Measurements from ENCODE around the gene COL24A1. TPM values are rescaled to one million over a fixed set of nuclear protein-coding genes. Genes with fewer than 3 reads are reported as not detected.

Gene COL24A1
- polyA plus RNA-seq, 1 donor (not counting 4 experiments of a cell fraction or from before 2014, with no cell fraction given) = not detected

DNA sequence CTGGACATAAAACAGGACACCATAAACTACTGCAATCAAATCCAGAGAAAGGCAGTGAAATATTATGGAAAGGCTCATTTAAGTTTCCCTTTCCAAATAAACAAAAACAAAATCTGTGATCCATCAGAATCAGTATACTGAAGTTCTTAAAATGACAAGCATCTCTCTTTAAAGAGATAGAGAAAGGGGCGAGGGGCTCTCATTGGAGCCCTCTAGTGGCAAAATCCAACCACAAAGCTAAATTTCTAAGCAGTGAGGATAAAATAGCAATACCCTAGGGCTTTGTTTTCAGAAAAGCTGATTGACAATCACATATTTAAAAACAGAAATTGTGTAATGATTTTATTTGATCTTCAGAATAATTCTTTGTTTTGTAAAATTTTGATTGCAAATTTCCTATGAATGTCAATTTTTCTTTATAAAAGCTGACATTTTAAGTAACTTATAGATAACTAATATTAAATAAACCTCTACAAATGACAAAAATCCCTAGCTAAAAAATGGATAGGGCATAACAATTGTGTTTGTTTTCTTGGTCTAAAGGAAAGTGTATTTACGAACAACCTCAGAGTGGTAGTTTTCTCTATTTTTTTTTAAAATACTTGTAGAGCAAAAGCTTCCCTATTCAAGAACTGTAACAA, 138.2 kb downstream of the COL24A1 start:
- TF ChIP-seq CTCF (optimal IDR thresholded peaks at IDR 0.05 in 1 of 3, IDR thresholded peaks at IDR 0.05 in 1 of 3, conservative IDR thresholded peaks at IDR 0.05 in 1 of 3; ENCODE audit: extremely low read depth in 1 of 3, insufficient read depth in 2 of 3, low read length in 3 of 3) (peak in 2 of 3 experiments; percentile 58 to 77), EZH2 (IDR thresholded peaks at IDR 0.05; ENCODE audit: low read length) (no peak)
- dilution Hi-C loops (cut with MboI; ENCODE audit: extremely low pct_ligation_motif_present, low sequenced_read_pairs) = no loop called here

GRCh38 chr1:86016076-86016759, 140.4 kb downstream of the COL24A1 start:
- Histone ChIP-seq H3K27ac (ENCODE audit: control insufficient read depth, insufficient read depth, low read length) (no peak overlapping the region), H3K9ac (ENCODE audit: control insufficient read depth, extremely low read depth, insufficient read depth, low read length) (no peak overlapping the region), H3K79me2 (ENCODE audit: control insufficient read depth, insufficient read depth, low read length) (no peaks in the 10 kb centered on the region), H3K4me1 (ENCODE audit: control insufficient read depth, extremely low read depth, insufficient read depth, low read length) (no peaks in the 10 kb centered on the region), H3K9me1 (ENCODE audit: control insufficient read depth, extremely low read depth, insufficient read depth, low read length) (no peaks in the 10 kb centered on the region), H2AFZ (ENCODE audit: control insufficient read depth, low read length) (no peak overlapping the region), H3K4me2 (ENCODE audit: control insufficient read depth, extremely low read depth, insufficient read depth, low read depth, low read length) (no peak overlapping the region), H4K20me1 (ENCODE audit: control insufficient read depth, extremely low read depth, insufficient read depth, low read length) (no peaks in the 10 kb centered on the region), H3K9me3 (ENCODE audit: control insufficient read depth, low read depth, low read length) (no peaks in the 10 kb centered on the region), H3K36me3 (ENCODE audit: control insufficient read depth in 2 of 2, extremely low read depth in 1 of 2, insufficient read depth in 2 of 2, low read length in 2 of 2) (no peaks in the 10 kb centered on the region), H3K4me3 (ENCODE audit: control insufficient read depth in 2 of 3, extremely low read depth in 1 of 3, insufficient read depth in 2 of 3, low read depth in 1 of 3, low read length in 3 of 3) (no peak overlapping the region), H3K27me3 (ENCODE audit: control insufficient read depth, extremely low read depth, insufficient read depth, low read length) (no peaks in the 10 kb centered on the region)
- dilution Hi-C loops (cut with MboI; ENCODE audit: extremely low pct_ligation_motif_present, low sequenced_read_pairs) = no loop called here
- no peak for DNase-seq (ENCODE audit: low read depth, low spot score)
- TF ChIP-seq CTCF (optimal IDR thresholded peaks at IDR 0.05 in 1 of 3, IDR thresholded peaks at IDR 0.05 in 1 of 3, conservative IDR thresholded peaks at IDR 0.05 in 1 of 3; ENCODE audit: extremely low read depth in 1 of 3, insufficient read depth in 2 of 3, low read length in 3 of 3) (no peak), EZH2 (IDR thresholded peaks at IDR 0.05; ENCODE audit: low read length) (no peak)
- no peak for FAIRE-seq

More for the DNA sequence above, 138.2 kb downstream of the COL24A1 start:
- H3K9me1 ChIP-seq (ENCODE audit: control insufficient read depth, extremely low read depth, insufficient read depth, low read length) = no peaks in the 10 kb centered on the region
- no peak overlapping the region for H3K27ac ChIP-seq (ENCODE audit: control insufficient read depth, insufficient read depth, low read length)
- no peaks in the 10 kb centered on the region for H3K27me3 ChIP-seq (ENCODE audit: control insufficient read depth, extremely low read depth, insufficient read depth, low read length)
- H3K4me1 ChIP-seq (ENCODE audit: control insufficient read depth, extremely low read depth, insufficient read depth, low read length) = no peaks in the 10 kb centered on the region
- no peak overlapping the region for H3K4me2 ChIP-seq (ENCODE audit: control insufficient read depth, extremely low read depth, insufficient read depth, low read depth, low read length)
- H3K4me3 ChIP-seq (ENCODE audit: control insufficient read depth in 2 of 3, extremely low read depth in 1 of 3, insufficient read depth in 2 of 3, low read depth in 1 of 3, low read length in 3 of 3) = no peak overlapping the region
- H3K79me2 ChIP-seq (ENCODE audit: control insufficient read depth, insufficient read depth, low read length) = no peaks in the 10 kb centered on the region
- H2AFZ ChIP-seq (ENCODE audit: control insufficient read depth, low read length) = no peak overlapping the region
- no peaks in the 10 kb centered on the region for H3K36me3 ChIP-seq (ENCODE audit: control insufficient read depth in 2 of 2, extremely low read depth in 1 of 2, insufficient read depth in 2 of 2, low read length in 2 of 2)
- no peaks in the 10 kb centered on the region for H3K9me3 ChIP-seq (ENCODE audit: control insufficient read depth, low read depth, low read length)
- no peaks in the 10 kb centered on the region for H4K20me1 ChIP-seq (ENCODE audit: control insufficient read depth, extremely low read depth, insufficient read depth, low read length)
- no peak overlapping the region for H3K9ac ChIP-seq (ENCODE audit: control insufficient read depth, extremely low read depth, insufficient read depth, low read length)
- no peak for FAIRE-seq
- no peak for DNase-seq (ENCODE audit: low read depth, low spot score)

Measured in keratinocyte (primary cell).